ENCODE measurements around the gene TLE4. TPM values are rescaled to one million over a fixed set of nuclear protein-coding genes. Genes with fewer than 3 reads are reported as not detected.

Gene TLE4
- total and polyA plus RNA-seq, 2 of the 13 experiments (the other 11 are each of a cell fraction or from before 2014, with no cell fraction given) = 2.0 to 2.3 TPM

DNA sequence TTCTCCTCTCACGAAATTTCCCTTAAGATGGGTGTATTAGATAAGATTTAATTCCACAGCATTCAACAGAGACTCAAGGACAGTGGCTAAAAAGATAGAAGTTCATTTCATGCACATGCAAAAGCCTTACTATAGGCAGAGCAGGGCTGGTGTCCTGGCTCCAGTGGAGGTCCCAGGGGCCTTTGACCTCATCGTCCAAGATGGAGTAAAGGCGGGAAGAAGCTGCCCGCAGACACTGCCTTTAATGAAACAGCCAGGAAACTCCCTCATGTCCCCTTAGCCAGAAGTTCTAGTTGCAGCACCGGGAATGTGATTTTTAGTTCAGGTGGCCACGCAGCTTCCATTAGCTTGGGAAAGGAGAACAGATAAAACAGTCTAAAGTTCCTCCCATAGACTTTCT is 190.3 kb downstream of the TLE4 start:
- ChIA-PET POLR2A (no interaction called here), CTCF (ENCODE audit: low intra/inter-chr PET ratio, low total read pairs) (no interaction called here)
- H3K9me3 ChIP-seq (ENCODE audit: low read length) = peaks cover 42% of the 10 kb centered on the region
- no peaks in the 10 kb centered on the region for H3K36me3 ChIP-seq (replicated peaks in 1 of 2; ENCODE audit: control insufficient read depth in 1 of 2, insufficient read depth in 2 of 2, low read length in 2 of 2)
- intact Hi-C loops (cut with micrococcal nuclease; ENCODE audit: unreplicated experiment) (no loop called here), in situ Hi-C loops (cut with HindIII; ENCODE audit: extremely low pct_ligation_motif_present, low pct_unique_long_range_greater_than_20kb) (no loop called here)
- no peak for TF ChIP-seq ZFX (CRISPR knock-in tag; IDR thresholded peaks at IDR 0.05; ENCODE audit: low read depth)
- TF ChIP-seq ARNTL (CRISPR knock-in tag; IDR thresholded peaks at IDR 0.05) = no peak
- TF ChIP-seq IKZF1 (IDR thresholded peaks at IDR 0.05) = no peak
- no peak for TF ChIP-seq CERS6 (CRISPR knock-in tag; IDR thresholded peaks at IDR 0.05)
- no peak for TF ChIP-seq ZFP36L2 (CRISPR knock-in tag; IDR thresholded peaks at IDR 0.05)
- no peak for TF ChIP-seq ZNF691 (CRISPR knock-in tag; IDR thresholded peaks at IDR 0.05; ENCODE audit: borderline replicate concordance, low read depth)
- no peak for TF ChIP-seq POLR2AphosphoS5 (IDR thresholded peaks at IDR 0.05; ENCODE audit: low read depth, low read length)
- no peak for TF ChIP-seq ZNF33B (CRISPR knock-in tag; IDR thresholded peaks at IDR 0.05)
- TF ChIP-seq REXO4 (CRISPR knock-in tag; IDR thresholded peaks at IDR 0.05; ENCODE audit: borderline replicate concordance) = no peak
- ATAC-seq = no peak
- 21% methylated on average over 4 of the region's 6 CpGs for WGBS (ENCODE audit: low lambda C conversion rate)
- no peak overlapping the region for H2AFZ ChIP-seq (ENCODE audit: low read length)
- no TSS peak for BruUV-seq (replicated peaks)
- DNase-seq (ENCODE audit: low spot score) = no peak
- no peaks in the 10 kb centered on the region for H3K79me2 ChIP-seq (ENCODE audit: insufficient read depth, low read length)
- no peak for FAIRE-seq
- H3K27me3 ChIP-seq (ENCODE audit: control insufficient read depth in 1 of 2, insufficient read depth in 2 of 2, low read length in 2 of 2) = no peaks in the 10 kb centered on the region
- no peak overlapping the region for H3K4me3 ChIP-seq (replicated peaks in 1 of 3; ENCODE audit: insufficient read depth in 1 of 3, low read depth in 2 of 3, low read length in 3 of 3)
- no peaks in the 10 kb centered on the region for H4K20me1 ChIP-seq (ENCODE audit: insufficient read depth, low read length)
- H3K9ac ChIP-seq (ENCODE audit: insufficient read depth, low read depth, low read length) = no peak overlapping the region
- no peak overlapping the region for H3K4me2 ChIP-seq (ENCODE audit: low read depth, low read length)
- no peaks in the 10 kb centered on the region for H3K4me1 ChIP-seq (ENCODE audit: insufficient read depth, low read length)
- no peak overlapping the region for H3K27ac ChIP-seq (ENCODE audit: extremely low read length, insufficient read depth, low read length)

Measured in HepG2 (cell line).